NCI-H1105 treated with DMSO at 0.1 percent for 48 hours (cell line): ENCODE data around the gene SLC39A7.

ENCODE experiments used
- DNase-seq: peaks from one replicate; lab custom pipeline; 2025; lab: John Stamatoyannopoulos, UW

Gene SLC39A7

GRCh38 chr6:33190504-33191107 is 10.1 kb upstream of the SLC39A7 start:
- DNase-seq, result no peak

- no peak for DNase-seq
These were observed 9.1 kb upstream of the SLC39A7 start for GRCh38 chr6:33191383-33192104.

- peak; percentile 52 for DNase-seq
These were observed 8.5 kb upstream of the SLC39A7 start, which contains the start of gene COL11A2 for GRCh38 chr6:33192105-33192646. COL11A2 (minus strand) TSS chr6:33192467; CDS start chr6:33192240, 227 bp downstream.

GRCh38 chr6:33192671-33193602 is 7.7 kb upstream of the SLC39A7 start:
- peak; percentile 58 for DNase-seq

DNA sequence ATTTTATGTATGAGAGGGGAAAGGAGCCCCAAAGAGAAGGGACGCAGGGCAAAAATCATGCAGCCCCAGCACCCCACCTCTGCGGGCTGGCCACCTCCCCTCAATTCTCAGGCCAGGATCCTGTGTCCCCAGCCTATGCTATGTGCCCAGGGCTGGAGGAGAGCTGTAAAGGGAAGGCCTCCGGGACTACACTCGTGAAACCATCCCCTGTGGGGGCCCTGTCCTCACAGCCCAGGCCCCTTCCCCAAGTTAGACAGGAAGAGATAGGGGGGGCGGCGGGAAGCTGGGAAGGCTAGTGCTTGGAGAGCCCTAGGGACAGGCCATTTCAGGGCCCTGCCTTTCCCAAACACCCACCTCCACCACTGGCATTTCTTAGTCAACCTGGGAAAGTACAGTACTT is 7.0 kb upstream of the SLC39A7 start:
- no peak for DNase-seq

- no peak for DNase-seq
These were observed 6.2 kb upstream of the SLC39A7 start for GRCh38 chr6:33194431-33194979.

DNA sequence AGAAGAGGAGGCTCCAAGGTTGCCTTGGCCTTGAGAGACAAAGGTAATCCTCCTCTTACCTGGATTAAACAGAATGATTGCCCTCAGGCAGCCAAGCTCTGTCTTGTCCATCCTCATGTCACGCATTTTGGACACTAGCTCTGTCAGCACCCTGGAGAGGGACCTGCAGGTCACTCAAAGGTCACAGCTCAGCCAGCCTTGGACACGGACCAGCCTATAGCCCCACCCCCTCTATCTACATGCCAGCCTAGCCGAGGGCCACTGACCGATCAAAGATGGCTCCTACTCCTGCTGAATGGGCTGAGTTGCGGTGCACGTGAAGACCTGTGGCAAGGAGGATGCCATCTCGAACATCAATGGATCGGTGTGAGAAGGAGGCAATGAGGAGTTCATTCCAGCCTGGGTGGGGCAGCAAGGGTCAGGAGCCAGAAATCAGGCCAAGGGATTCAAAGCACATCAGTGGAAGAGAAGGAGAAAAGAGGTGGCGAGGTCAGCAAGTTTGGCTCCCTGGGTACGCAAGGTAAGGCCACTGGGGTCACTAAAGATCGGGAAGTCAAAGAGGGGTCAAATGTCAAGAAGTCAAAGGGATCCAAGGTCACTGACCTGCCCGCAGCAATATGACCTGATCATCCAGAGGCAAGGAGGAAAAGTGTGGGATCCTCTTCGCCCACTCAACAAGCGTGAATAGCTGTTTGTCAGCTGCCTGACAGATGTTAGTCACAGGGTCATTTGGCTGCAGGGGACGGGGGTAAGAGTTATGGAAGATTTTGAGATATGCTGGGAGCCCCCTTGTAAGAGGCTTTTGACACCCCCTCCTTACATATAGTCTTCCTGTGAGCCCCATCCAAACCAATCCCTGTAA is 5.1 kb upstream of the SLC39A7 start:
- no peak for DNase-seq

GRCh38 chr6:33197431-33198048 is 3.1 kb upstream of the SLC39A7 start:
- peak; percentile 67 for DNase-seq

DNA sequence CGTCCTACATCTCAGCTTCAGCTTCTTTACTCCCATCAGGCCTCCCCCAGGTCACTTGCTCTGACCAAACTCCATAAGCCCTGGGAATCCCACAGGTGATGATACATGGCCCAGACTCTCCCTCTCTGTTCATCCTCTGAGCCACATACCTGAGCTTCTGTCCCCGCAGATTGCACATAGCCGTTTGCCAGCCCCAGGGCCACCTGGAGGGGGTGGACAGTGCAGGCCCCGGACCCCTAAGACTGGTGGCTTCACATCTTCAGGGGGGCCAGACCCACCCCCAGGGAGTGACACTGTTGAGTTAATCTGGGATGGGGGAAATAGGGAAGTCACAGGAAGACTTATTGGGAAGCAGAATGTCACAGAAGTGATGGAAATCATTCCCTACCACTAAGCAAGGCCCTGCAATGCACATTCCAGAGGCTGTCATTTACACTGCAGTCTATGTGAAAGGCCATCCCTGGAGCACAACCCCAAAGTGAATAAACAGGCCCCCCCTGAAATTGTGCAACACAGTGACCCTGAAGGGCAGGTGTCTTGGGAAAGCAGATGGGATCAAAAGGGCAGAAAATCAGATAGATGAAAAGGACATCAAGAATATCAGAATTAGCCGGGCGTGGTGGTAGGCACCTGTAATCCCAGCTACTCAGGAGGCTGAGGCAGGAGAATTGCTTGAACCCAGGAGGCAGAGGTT is 2.4 kb upstream of the SLC39A7 start:
- DNase-seq, result no peak

DNA sequence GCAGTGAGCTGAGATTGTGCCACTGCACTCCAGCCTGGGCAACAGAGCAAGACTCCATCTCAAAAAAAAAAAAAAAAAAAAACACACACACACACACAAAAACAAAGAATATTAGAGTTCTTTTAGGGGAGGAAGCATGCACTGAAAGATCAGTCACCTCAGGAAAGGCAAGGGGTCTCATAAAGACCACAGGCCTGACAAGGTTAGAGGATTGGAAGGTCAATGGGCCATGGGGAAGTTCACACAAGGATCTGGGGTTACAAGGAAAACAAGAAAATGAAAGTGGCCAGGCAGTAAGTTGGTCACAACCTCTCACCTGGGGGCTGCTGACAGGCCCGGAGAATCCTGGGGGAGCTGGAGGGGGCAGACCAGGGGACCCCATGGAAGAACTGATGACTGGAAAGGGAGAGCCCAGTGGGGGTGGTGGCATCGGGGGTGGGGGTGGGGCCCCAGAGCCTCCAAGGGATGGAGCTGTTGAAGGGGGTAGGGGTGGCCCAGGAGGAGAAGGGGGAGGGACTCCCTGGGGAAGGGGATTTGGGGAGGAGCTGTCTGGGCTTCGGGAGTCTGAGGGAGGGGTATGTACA is 1.7 kb upstream of the SLC39A7 start:
- no peak for DNase-seq

DNA sequence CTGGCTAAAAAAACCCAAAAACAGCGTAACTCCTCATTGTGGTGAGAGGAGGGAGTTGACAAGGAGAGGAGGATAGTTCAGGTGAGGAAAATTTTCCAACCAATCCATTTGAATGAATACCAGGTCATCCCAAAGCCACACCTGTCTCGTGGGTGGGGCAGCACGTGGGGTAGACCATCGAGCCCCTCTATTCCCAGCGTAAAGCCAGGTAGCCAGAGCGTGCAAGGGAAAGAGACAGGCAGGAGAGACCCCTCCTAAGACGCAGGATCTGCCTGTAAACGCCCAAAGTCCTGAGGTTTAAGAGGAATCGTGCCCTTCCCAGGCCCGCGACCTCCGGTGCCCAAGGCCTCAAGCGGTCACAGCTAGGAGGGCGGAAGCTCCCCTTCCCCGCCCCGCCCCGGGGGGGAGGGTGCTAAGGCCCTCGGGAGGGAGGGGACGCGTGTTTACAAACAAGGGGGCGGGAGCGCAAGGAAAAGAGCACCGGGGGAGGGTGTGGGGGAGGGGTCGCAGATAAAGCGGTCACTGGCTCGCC is 914 bp upstream of the SLC39A7 start:
- peak; percentile 54 for DNase-seq

GRCh38 chr6:33201147-33201545 is 479 bp downstream of the SLC39A7 start:
- DNase-seq, result no peak

- no peak for DNase-seq
These were observed 1.3 kb downstream of the SLC39A7 start for GRCh38 chr6:33201935-33202334.

DNA sequence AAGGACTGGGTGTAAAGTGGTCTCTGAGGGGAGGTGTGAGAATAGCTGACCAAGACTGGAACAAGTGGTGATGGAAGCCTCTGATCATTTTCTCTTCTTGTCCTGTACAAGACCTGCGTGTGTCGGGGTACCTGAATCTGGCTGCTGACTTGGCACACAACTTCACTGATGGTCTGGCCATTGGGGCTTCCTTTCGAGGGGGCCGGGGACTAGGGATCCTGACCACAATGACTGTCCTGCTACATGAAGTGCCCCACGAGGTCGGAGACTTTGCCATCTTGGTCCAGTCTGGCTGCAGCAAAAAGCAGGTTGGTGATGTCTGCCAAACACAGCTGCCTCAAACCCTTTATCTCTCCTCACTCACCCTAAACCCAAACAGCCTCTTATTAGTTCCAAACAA is 2.1 kb downstream of the SLC39A7 start:
- DNase-seq, result no peak

DNA sequence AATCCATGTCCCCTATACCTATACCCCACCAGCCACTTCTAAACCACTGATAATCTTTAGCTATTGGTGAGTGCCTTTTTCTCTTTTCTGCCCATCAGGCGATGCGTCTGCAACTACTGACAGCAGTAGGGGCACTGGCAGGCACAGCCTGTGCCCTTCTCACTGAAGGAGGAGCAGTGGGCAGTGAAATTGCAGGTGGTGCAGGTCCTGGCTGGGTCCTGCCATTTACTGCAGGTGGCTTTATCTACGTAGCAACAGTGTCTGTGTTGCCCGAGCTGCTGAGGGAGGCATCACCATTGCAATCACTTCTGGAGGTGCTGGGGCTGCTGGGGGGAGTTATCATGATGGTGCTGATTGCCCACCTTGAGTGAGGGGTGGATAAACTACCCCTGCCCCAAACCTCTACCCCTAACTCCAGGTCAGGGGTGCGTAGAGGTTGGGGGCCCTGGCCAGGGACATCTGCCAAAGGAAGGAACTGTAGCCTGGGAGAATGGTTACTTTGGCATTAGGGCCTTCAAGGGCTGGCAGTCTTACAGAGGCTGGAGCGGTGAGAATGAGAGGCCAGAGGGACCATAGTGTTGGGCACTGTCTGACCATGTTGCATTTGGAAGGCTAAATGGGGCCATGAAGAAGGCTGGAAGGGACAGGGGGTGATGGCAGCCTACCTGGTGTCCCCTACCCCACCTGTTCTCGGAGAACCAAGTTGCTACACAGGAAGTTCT is 2.9 kb downstream of the SLC39A7 start:
- DNase-seq, result no peak

GRCh38 chr6:33204165-33204414 is 3.4 kb downstream of the SLC39A7 start:
- no peak for DNase-seq

DNA sequence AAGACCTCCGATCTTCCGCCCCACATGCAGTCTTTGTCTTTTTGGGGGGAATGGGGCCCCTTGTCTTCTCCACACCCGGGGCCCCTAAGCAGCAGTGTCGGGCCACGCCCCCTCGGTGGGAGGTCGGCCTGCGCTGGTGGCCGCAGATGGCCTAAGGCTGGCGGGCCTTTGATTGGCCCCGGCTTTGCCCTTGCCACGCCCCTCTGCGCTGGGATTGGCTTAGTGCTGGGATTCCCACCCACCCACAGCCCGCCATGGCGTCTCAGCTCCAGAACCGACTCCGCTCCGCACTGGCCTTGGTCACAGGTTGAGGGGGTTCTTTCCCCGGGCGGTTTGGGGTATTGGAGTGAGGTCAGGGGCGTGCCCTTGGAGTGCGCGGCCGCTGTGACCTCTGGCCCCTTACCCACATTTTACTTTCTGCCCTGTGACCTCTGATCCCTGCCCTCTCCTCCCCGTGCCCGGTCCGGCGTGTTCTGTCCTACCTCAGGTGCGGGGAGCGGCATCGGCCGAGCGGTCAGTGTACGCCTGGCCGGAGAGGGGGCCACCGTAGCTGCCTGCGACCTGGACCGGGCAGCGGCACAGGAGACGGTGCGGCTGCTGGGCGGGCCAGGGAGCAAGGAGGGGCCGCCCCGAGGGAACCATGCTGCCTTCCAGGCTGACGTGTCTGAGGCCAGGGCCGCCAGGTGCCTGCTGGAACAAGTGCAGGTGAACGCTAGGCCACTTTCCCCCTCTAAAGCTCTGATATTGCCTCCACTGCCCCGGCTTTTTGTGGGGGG is 3.9 kb downstream of the SLC39A7 start, which contains the start of gene HSD17B8:
Gene HSD17B8 (plus strand): TSS at position 241 of the 776 bp plus-strand sequence. CDS start 14 bp downstream, at position 255.
- DNase-seq, result peak; percentile 91
